Suprapubic skin (tissue), 4 donors: ENCODE results near the gene AFF2.

Experiments
- POLR2A ChIP-seq, 2 donors: fragments of 450-650 bp; IDR thresholded peaks; one replicate each; pipeline ENCODE4 v1.6.1; 2017; ENCODE audit warnings: antibody characterized with exemption in 2 of 2, mild to moderate bottlenecking in 2 of 2, moderate library complexity in 2 of 2
- POLR2AphosphoS5 ChIP-seq, 3 donors: sonication (generic); formaldehyde crosslinking; IDR thresholded peaks; one replicate each; pipeline ENCODE4 v1.6.1; 2017; ENCODE audit warnings: antibody characterized with exemption in 3 of 3
- TF ChIP-seq, protein P1 (sequence below), 2 donors: fragments of 200-600 bp in 1 of 2; fragments of 450-650 bp in 1 of 2; sonication (generic) in 1 of 2; IDR thresholded peaks; one replicate each; pipeline ENCODE4 v1.5.1; 2016 to 2019; ENCODE audit warnings: antibody characterized with exemption in 2 of 2, mild to moderate bottlenecking in 1 of 2, moderate library complexity in 1 of 2

GRCh38 chrX:148495176-148495575 lies 5.2 kb upstream of the AFF2 start:
- TF ChIP-seq, protein P1, sequence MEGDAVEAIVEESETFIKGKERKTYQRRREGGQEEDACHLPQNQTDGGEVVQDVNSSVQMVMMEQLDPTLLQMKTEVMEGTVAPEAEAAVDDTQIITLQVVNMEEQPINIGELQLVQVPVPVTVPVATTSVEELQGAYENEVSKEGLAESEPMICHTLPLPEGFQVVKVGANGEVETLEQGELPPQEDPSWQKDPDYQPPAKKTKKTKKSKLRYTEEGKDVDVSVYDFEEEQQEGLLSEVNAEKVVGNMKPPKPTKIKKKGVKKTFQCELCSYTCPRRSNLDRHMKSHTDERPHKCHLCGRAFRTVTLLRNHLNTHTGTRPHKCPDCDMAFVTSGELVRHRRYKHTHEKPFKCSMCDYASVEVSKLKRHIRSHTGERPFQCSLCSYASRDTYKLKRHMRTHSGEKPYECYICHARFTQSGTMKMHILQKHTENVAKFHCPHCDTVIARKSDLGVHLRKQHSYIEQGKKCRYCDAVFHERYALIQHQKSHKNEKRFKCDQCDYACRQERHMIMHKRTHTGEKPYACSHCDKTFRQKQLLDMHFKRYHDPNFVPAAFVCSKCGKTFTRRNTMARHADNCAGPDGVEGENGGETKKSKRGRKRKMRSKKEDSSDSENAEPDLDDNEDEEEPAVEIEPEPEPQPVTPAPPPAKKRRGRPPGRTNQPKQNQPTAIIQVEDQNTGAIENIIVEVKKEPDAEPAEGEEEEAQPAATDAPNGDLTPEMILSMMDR (IDR thresholded peaks at IDR 0.05): no peak
- TF ChIP-seq POLR2AphosphoS5 (IDR thresholded peaks at IDR 0.05) (no peak), POLR2A (IDR thresholded peaks at IDR 0.05) (no peak)
